ENCODE results near the gene TBC1D22A. TPM values are rescaled to one million over a fixed set of nuclear protein-coding genes. Genes with fewer than 3 reads are reported as not detected.

TBC1D22A gene
- total and polyA plus RNA-seq, 11 donors = 9.4 to 30.7 (median 18.6) TPM

DNA sequence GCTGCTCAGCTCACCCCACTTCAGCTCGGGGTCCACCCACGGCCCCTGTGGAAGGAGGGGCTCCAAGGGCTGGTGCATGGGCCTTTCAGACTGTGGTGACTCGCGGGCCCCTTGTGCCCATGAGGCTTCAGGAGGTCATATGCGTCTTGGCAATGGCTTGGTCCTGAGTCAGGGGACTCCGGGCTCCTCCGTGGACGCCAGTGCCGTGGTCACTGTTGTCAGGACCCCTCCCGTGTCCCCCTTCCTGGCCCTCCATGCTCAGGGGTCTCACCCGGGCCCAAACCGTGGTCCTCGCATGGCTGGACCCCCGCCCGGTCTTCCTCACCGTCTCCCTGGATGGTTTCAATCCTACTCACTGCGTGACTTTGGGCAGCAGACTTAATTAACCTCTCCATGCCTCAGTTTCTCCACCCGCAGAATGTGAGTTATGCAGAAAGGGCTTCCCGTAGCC, 436.4 kb downstream of the TBC1D22A start:
- H3K36me3 ChIP-seq = no peaks in the 10 kb centered on the region
- no peak overlapping the region for H3K27ac ChIP-seq
- TF ChIP-seq POLR2A (IDR thresholded peaks at IDR 0.05) = no peak
- no peak for TF ChIP-seq CTCF (IDR thresholded peaks at IDR 0.05)
- no peak for ATAC-seq
- no peaks in the 10 kb centered on the region for H3K9me3 ChIP-seq
- no peak overlapping the region for H3K4me3 ChIP-seq
- intact Hi-C loops (cut with DNase I) = no loop called here
- peaks cover 0 to 7% (median 0%) of the 10 kb centered on the region in 12 donors for H3K4me1 ChIP-seq
- 85 to 91% (median 90%) methylated on average over 19 of the region's 19 CpGs for WGBS, 4 donors
- peak in 1 of 5 donors; percentile 3 for DNase-seq
- H3K27me3 ChIP-seq = peaks cover 0 to 25% (median 0%) of the 10 kb centered on the region in 9 donors

DNA sequence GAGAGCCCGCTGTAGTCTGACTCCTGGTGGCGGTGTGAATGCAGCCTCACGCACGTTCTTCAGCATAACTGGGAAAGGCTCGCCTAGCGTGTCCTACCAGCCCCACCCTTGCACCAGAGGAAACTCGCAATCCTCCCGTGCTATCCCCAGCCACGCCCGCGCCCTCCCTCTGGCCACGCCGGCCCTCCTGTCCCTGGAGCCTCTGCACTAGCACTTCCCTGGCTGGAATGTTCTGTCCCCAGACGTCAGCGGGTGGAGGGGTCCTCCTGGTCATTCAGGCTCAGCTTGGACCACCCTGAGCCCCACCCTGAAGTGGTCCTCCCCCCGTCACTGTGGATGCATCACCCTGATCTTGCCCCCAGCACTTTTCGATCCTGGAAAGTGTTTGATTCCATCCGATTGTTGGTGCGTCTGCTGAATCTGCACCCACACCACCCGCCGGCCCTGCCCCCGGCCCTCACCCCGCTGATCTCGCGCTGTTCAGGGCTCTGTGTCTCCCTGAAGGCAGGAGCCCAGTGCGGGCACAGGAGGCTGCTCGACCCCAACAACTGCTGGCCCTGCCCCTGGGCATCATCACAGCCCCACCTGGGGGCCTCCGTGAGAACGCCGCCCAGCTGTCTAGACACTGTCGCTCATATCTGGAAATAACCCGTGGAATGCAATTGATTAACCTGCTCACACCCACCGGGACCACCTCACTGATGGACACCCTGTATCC, 437.0 kb downstream of the TBC1D22A start:
- Histone ChIP-seq H3K27me3 (peaks cover 0 to 25% (median 0%) of the 10 kb centered on the region in 9 donors), H3K9me3 (no peaks in the 10 kb centered on the region), H3K27ac (no peak overlapping the region), H3K36me3 (no peaks in the 10 kb centered on the region), H3K4me3 (no peak overlapping the region), H3K4me1 (peaks cover 0 to 7% (median 0%) of the 10 kb centered on the region in 12 donors)
- TF ChIP-seq CTCF (IDR thresholded peaks at IDR 0.05) (no peak), POLR2A (IDR thresholded peaks at IDR 0.05) (no peak)
- DNase-seq (peak in 2 of 5 donors; percentile 2 to 48), ATAC-seq (no peak)
- 75 to 86% (median 79%) methylated on average over 32 to 33 of the region's 33 CpGs for WGBS, 4 donors
- intact Hi-C loops (cut with DNase I) = no loop called here

DNA sequence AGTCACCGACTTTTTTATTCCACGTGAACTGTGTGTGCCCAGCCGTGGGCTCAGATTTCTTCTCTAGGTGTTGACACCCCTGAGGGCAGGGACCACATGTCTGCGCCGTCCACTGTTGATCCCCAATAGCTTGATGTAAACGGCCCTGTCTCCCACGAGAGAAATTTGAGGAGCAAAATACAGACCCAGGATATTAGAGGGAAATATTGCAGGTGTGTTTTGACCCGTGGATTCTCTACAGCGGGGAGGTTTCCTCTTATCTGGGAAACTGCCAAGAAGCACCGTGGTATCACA, 437.5 kb downstream of the TBC1D22A start:
- DNase-seq (no peak), ATAC-seq (no peak)
- no peak overlapping the region for H3K4me3 ChIP-seq
- no peak overlapping the region for H3K27ac ChIP-seq
- H3K27me3 ChIP-seq = peaks cover 0 to 25% (median 0%) of the 10 kb centered on the region in 9 donors
- no peak for TF ChIP-seq POLR2A (IDR thresholded peaks at IDR 0.05)
- no peak for TF ChIP-seq CTCF (IDR thresholded peaks at IDR 0.05)
- H3K4me1 ChIP-seq = peaks cover 0 to 7% (median 0%) of the 10 kb centered on the region in 12 donors
- intact Hi-C loops (cut with DNase I) = no loop called here
- no peaks in the 10 kb centered on the region for H3K36me3 ChIP-seq
- H3K9me3 ChIP-seq = no peaks in the 10 kb centered on the region
- WGBS, 4 donors = 48 to 65% (median 59%) methylated on average over 10 of the region's 10 CpGs

GRCh38 chr22:47200273-47201051, 438.0 kb downstream of the TBC1D22A start:
- peaks cover 0 to 25% (median 0%) of the 10 kb centered on the region in 9 donors for H3K27me3 ChIP-seq
- H3K4me1 ChIP-seq = peaks cover 0 to 7% (median 0%) of the 10 kb centered on the region in 12 donors
- peak in 1 of 5 donors; percentile 46 for DNase-seq
- no peaks in the 10 kb centered on the region for H3K36me3 ChIP-seq
- no peak overlapping the region for H3K4me3 ChIP-seq
- ATAC-seq = peak in 1 of 4 donors; percentile 52
- 51 to 59% (median 57%) methylated on average over 12 to 25 of the region's 25 CpGs for WGBS, 4 donors
- no peak overlapping the region for H3K27ac ChIP-seq
- TF ChIP-seq CTCF (IDR thresholded peaks at IDR 0.05) (no peak), POLR2A (IDR thresholded peaks at IDR 0.05) (no peak)
- H3K9me3 ChIP-seq = no peaks in the 10 kb centered on the region
- intact Hi-C loops (cut with DNase I) = no loop called here

All from heart left ventricle (tissue), 16 donors.